ENCODE data around the gene EHD1. TPM values are rescaled to one million over a fixed set of nuclear protein-coding genes. Genes with fewer than 3 reads are reported as not detected.
A peak's percentile ranks its signal among the peaks of the same experiment; 100 is the strongest.
"Not testable (repeated sequence)": the region's sequence is repeated elsewhere in the genome, so short reads cannot be mapped to it uniquely, and the experiment has no call there.

EHD1 gene
- total RNA-seq, 5 donors from 2014 or later (not counting 1 experiment from before 2014, with no cell fraction given): 126 to 286 (median 269) TPM

- WGBS (ENCODE audit: insufficient coverage): 90% methylated on average over 3 of the region's 5 CpGs
- H3K9me3 ChIP-seq; ATAC-seq (replicated peaks in 1 of 4); H3K27ac ChIP-seq (ENCODE audit: low read length); H3K27me3 ChIP-seq (replicated peaks in 1 of 2; ENCODE audit: control insufficient read depth in 2 of 2, extremely low read depth in 1 of 2, insufficient read depth in 2 of 2, low read length in 1 of 2); H3K9me3 Mint-ChIP-seq; H3K36me3 Mint-ChIP-seq; H3K27me3 Mint-ChIP-seq; H3K4me3 ChIP-seq (ENCODE audit: control insufficient read depth in 1 of 2, extremely low read depth in 1 of 2, low read length in 1 of 2); H3K27ac Mint-ChIP-seq; H3K4me1 Mint-ChIP-seq; H3K4me1 ChIP-seq (ENCODE audit: control insufficient read depth in 1 of 2, extremely low read depth in 1 of 2, insufficient read depth in 2 of 2, low read length in 2 of 2); DNase-seq; H3K4me3 Mint-ChIP-seq; POLR2A ChIA-PET; H3K36me3 ChIP-seq (ENCODE audit: control insufficient read depth in 2 of 2, extremely low read depth in 1 of 2, insufficient read depth in 1 of 2, low read length in 1 of 2): not testable (repeated sequence)
- CTCF ChIA-PET: interaction anchor here (0.6 to 1.3 kb wide), 2 partner anchors 29 to 89 kb away, joined by 3 to 8 read pairs; partner anchors contain the start of gene CDC42BPG (in 1 of the 2)
These were observed 63.0 kb downstream of the EHD1 start for GRCh38 chr11:64815433-64815832.

DNA sequence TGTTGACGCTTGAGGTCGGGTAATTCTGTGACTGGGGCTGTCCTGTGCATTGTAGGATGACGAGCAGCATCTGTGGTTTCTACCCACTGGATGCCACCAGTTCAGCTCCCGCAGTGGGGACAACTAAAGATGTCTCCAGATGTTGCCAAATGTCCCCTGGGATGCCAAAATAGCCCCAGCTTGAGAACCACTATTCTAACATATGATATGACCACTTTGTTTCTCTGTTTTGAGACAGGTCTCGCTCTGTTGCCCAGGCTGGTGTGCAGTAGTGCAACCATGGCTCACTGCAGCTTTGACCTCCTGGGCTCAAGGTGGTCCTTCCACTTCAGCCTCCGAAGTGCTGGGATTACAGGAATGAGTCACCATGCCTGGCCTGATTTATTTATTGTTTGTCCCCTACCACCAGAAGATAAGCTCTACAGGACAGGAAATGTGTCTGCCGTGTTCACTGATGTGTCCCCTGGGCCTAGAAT is 63.7 kb downstream of the EHD1 start:
- H3K27me3 ChIP-seq (replicated peaks in 1 of 2; ENCODE audit: control insufficient read depth in 2 of 2, extremely low read depth in 1 of 2, insufficient read depth in 2 of 2, low read length in 1 of 2): no peaks in the 10 kb centered on the region
- Mint-ChIP-seq H3K9me3 (no peaks in the 10 kb centered on the region), H3K36me3 (no peaks in the 10 kb centered on the region), H3K27ac (peak overlapping the region in 1 of 2 donors; percentile 34), H3K27me3 (no peaks in the 10 kb centered on the region), H3K4me3 (no peak overlapping the region), H3K4me1 (peaks cover 9 to 13% (median 11%) of the 10 kb centered on the region in 3 donors)
- ATAC-seq (replicated peaks in 1 of 4) (no peak), DNase-seq (no peak)
- H3K4me3 ChIP-seq (ENCODE audit: control insufficient read depth in 1 of 2, extremely low read depth in 1 of 2, low read length in 1 of 2): no peak overlapping the region
- CTCF ChIA-PET: no interaction called here
- H3K4me1 ChIP-seq (ENCODE audit: control insufficient read depth in 1 of 2, extremely low read depth in 1 of 2, insufficient read depth in 2 of 2, low read length in 2 of 2): peaks cover 5 to 12% of the 10 kb centered on the region in 2 experiments
- H3K27ac ChIP-seq (ENCODE audit: low read length): no peak overlapping the region
- POLR2A ChIA-PET: no interaction called here
- 67% methylated on average over 6 of the region's 7 CpGs for WGBS (ENCODE audit: insufficient coverage)
- no peaks in the 10 kb centered on the region for H3K36me3 ChIP-seq (ENCODE audit: control insufficient read depth in 2 of 2, extremely low read depth in 1 of 2, insufficient read depth in 1 of 2, low read length in 1 of 2)
- H3K9me3 ChIP-seq: no peaks in the 10 kb centered on the region

DNA sequence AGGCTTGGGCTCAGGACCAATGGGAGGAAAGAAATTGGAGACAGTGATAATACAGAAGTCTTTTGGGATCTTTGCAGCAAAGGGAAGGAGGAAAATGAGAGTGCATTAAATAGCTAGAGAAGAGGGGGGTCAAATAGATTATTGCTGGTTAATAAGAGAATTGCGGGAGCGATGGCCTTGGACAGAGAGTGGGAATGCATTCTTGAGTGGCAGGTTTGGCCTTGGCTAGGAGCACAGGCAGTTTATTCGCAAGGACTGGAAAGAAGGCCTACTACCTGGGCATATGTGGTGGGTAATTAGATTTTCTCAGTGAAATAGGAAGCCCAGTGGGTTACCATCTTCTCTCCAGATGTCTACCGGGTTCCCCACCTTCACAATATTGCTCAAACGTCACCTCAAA is 64.6 kb downstream of the EHD1 start:
- Mint-ChIP-seq H3K4me1 (peaks cover 15 to 20% (median 18%) of the 10 kb centered on the region in 3 donors), H3K36me3 (no peaks in the 10 kb centered on the region), H3K27ac (no peak overlapping the region), H3K4me3 (no peak overlapping the region), H3K27me3 (no peaks in the 10 kb centered on the region), H3K9me3 (no peaks in the 10 kb centered on the region)
- no peak for DNase-seq
- Histone ChIP-seq H3K4me3 (ENCODE audit: control insufficient read depth in 1 of 2, extremely low read depth in 1 of 2, low read length in 1 of 2) (no peak overlapping the region), H3K9me3 (no peaks in the 10 kb centered on the region), H3K4me1 (ENCODE audit: control insufficient read depth in 1 of 2, extremely low read depth in 1 of 2, insufficient read depth in 2 of 2, low read length in 2 of 2) (peaks cover 5 to 22% of the 10 kb centered on the region in 2 experiments), H3K27ac (ENCODE audit: low read length) (no peak overlapping the region), H3K36me3 (ENCODE audit: control insufficient read depth in 2 of 2, extremely low read depth in 1 of 2, insufficient read depth in 1 of 2, low read length in 1 of 2) (no peaks in the 10 kb centered on the region), H3K27me3 (replicated peaks in 1 of 2; ENCODE audit: control insufficient read depth in 2 of 2, extremely low read depth in 1 of 2, insufficient read depth in 2 of 2, low read length in 1 of 2) (no peaks in the 10 kb centered on the region)
- WGBS (ENCODE audit: insufficient coverage): 95% methylated on average over 2 of the region's 5 CpGs
- POLR2A ChIA-PET: no interaction called here
- no peak for ATAC-seq (replicated peaks in 1 of 4)
- CTCF ChIA-PET: interaction anchor here in 1 of 2 donors (0.7 kb wide), 1 partner anchor 83 kb away, joined by 7 read pairs; no protein-coding TSS in a partner anchor

GRCh38 chr11:64810891-64811272 is 67.5 kb downstream of the EHD1 start:
- ATAC-seq (replicated peaks in 1 of 4) (peak; percentile 69 to 75 (median 72)), DNase-seq (peak in 30 of 35 experiments; percentile 41 to 76 (median 62))
- Mint-ChIP-seq H3K4me1 (peaks cover 27 to 31% (median 28%) of the 10 kb centered on the region in 3 donors), H3K27ac (peak overlapping the region; percentile 93 to 97), H3K36me3 (peaks cover 14% of the 10 kb centered on the region), H3K9me3 (no peaks in the 10 kb centered on the region), H3K27me3 (no peaks in the 10 kb centered on the region), H3K4me3 (peak overlapping the region; percentile 93 to 98 (median 94))
- POLR2A ChIA-PET: interaction anchor here in 1 of 2 donors (1.0 kb wide), 1 partner anchor 32 kb away, joined by 5 read pairs; the partner anchor contains the start of gene SF1
- CTCF ChIA-PET: interaction anchor here in 1 of 2 donors (0.5 to 1.3 kb wide), 6 partner anchors 32 to 1449 kb away, joined by 3 to 6 read pairs (median 3); partner anchors contain the start of genes CDC42BPG and SF1
- WGBS (ENCODE audit: insufficient coverage): 0% methylated on average over 7 of the region's 17 CpGs
- peaks cover 0 to 15% of the 10 kb centered on the region in 2 donors for H3K36me3 ChIP-seq (ENCODE audit: control insufficient read depth in 2 of 2, extremely low read depth in 1 of 2, insufficient read depth in 1 of 2, low read length in 1 of 2)
- peaks cover 5 to 23% of the 10 kb centered on the region in 2 experiments for H3K4me1 ChIP-seq (ENCODE audit: control insufficient read depth in 1 of 2, extremely low read depth in 1 of 2, insufficient read depth in 2 of 2, low read length in 2 of 2)
- no peaks in the 10 kb centered on the region for H3K9me3 ChIP-seq
- H3K4me3 ChIP-seq (ENCODE audit: control insufficient read depth in 1 of 2, extremely low read depth in 1 of 2, low read length in 1 of 2): peak overlapping the region; percentile 71 to 89
- peak overlapping the region; percentile 84 for H3K27ac ChIP-seq (ENCODE audit: low read length)
- H3K27me3 ChIP-seq (replicated peaks in 1 of 2; ENCODE audit: control insufficient read depth in 2 of 2, extremely low read depth in 1 of 2, insufficient read depth in 2 of 2, low read length in 1 of 2): no peaks in the 10 kb centered on the region

- Mint-ChIP-seq H3K27me3 (no peaks in the 10 kb centered on the region), H3K4me3 (peak within 1 kb of the TSS; percentile 93 to 98 (median 94)), H3K4me1 (peaks cover 27 to 31% (median 28%) of the 10 kb centered on the region in 3 donors)
These were observed 68.0 kb downstream of the EHD1 start, which contains the start of gene MEN1 for GRCh38 chr11:64810271-64810890. MEN1 (minus strand) TSS chr11:64810551; CDS start chr11:64810109, 442 bp downstream.

DNA sequence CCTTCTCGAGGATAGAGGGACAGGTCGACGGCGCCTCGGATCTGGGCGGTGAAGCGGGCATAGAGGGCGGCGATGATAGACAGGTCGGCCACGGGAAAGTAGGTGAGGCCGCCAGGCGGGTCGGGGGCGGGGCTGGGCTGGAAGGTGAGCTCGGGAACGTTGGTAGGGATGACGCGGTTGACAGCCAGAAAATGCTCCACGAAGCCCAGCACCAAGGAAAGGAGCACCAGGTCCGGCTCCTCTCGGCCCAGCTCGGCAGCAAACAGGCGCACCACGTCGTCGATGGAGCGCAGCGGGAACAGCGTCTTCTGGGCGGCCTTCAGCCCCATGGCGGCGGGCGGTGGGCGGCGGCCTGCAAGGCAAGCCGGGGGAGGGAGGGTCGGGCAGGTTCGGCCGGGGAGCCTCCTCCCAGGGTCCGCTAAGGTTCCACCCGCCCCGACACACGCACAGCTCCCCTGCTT is 68.6 kb downstream of the EHD1 start:
- H3K27ac Mint-ChIP-seq: peak overlapping the region; percentile 93 to 97
- POLR2A ChIA-PET: interaction anchor here (0.6 to 1.1 kb wide), 4 partner anchors 15 to 689 kb away, joined by 5 to 9 read pairs (median 8); partner anchors contain the start of gene MALAT1 (in 1 of the 2)
- peak in 1 of 35 experiments; percentile 34 for DNase-seq
- peak; percentile 8 to 24 (median 18) for ATAC-seq (replicated peaks in 1 of 4)
- H3K4me1 Mint-ChIP-seq: peaks cover 27 to 31% (median 28%) of the 10 kb centered on the region in 3 donors
- Histone ChIP-seq H3K4me3 (ENCODE audit: control insufficient read depth in 1 of 2, extremely low read depth in 1 of 2, low read length in 1 of 2) (peak overlapping the region; percentile 71 to 89), H3K36me3 (ENCODE audit: control insufficient read depth in 2 of 2, extremely low read depth in 1 of 2, insufficient read depth in 1 of 2, low read length in 1 of 2) (peaks cover 6 to 26% of the 10 kb centered on the region in 2 donors), H3K27me3 (replicated peaks in 1 of 2; ENCODE audit: control insufficient read depth in 2 of 2, extremely low read depth in 1 of 2, insufficient read depth in 2 of 2, low read length in 1 of 2) (no peaks in the 10 kb centered on the region), H3K27ac (ENCODE audit: low read length) (peak overlapping the region; percentile 84), H3K4me1 (ENCODE audit: control insufficient read depth in 1 of 2, extremely low read depth in 1 of 2, insufficient read depth in 2 of 2, low read length in 2 of 2) (peaks cover 5 to 23% of the 10 kb centered on the region in 2 experiments), H3K9me3 (no peaks in the 10 kb centered on the region)
- H3K4me3 Mint-ChIP-seq: peak overlapping the region; percentile 93 to 98 (median 94)
- H3K36me3 Mint-ChIP-seq: peaks cover 18% of the 10 kb centered on the region
- 7% methylated on average over 44 of the region's 44 CpGs for WGBS (ENCODE audit: insufficient coverage)
- no peaks in the 10 kb centered on the region for H3K9me3 Mint-ChIP-seq
- CTCF ChIA-PET: interaction anchor here (0.6 to 0.7 kb wide), 3 partner anchors 10 to 25 kb away, joined by 3 read pairs; no protein-coding TSS in a partner anchor
- no peaks in the 10 kb centered on the region for H3K27me3 Mint-ChIP-seq

More at GRCh38 chr11:64810271-64810890, 68.0 kb downstream of the EHD1 start, which contains the start of gene MEN1:
- POLR2A ChIA-PET: interaction anchor here in 1 of 2 donors (0.8 to 1.0 kb wide), 2 partner anchors 32 to 36 kb away, joined by 5 to 7 read pairs; partner anchors contain the start of gene SF1
- H3K36me3 Mint-ChIP-seq: peaks cover 18% of the 10 kb centered on the region
- CTCF ChIA-PET: interaction anchor here in 1 of 2 donors (0.6 to 1.3 kb wide), 7 partner anchors 18 to 659 kb away, joined by 3 to 6 read pairs (median 3); partner anchors contain the start of genes CDC42BPG and SF1
- Histone ChIP-seq H3K27me3 (replicated peaks in 1 of 2; ENCODE audit: control insufficient read depth in 2 of 2, extremely low read depth in 1 of 2, insufficient read depth in 2 of 2, low read length in 1 of 2) (no peaks in the 10 kb centered on the region), H3K9me3 (no peaks in the 10 kb centered on the region), H3K36me3 (ENCODE audit: control insufficient read depth in 2 of 2, extremely low read depth in 1 of 2, insufficient read depth in 1 of 2, low read length in 1 of 2) (peaks cover under 1 to 20% of the 10 kb centered on the region in 2 donors), H3K4me3 (ENCODE audit: control insufficient read depth in 1 of 2, extremely low read depth in 1 of 2, low read length in 1 of 2) (peak within 1 kb of the TSS; percentile 71 to 89), H3K4me1 (ENCODE audit: control insufficient read depth in 1 of 2, extremely low read depth in 1 of 2, insufficient read depth in 2 of 2, low read length in 2 of 2) (peaks cover 5 to 23% of the 10 kb centered on the region in 2 experiments), H3K27ac (ENCODE audit: low read length) (peak within 1 kb of the TSS; percentile 84)
- ATAC-seq (replicated peaks in 1 of 4) (peak; percentile 89 to 91 (median 90)), DNase-seq (peak; percentile 47 to 84 (median 71))
- H3K27ac Mint-ChIP-seq: peak within 1 kb of the TSS; percentile 93 to 97
- no peaks in the 10 kb centered on the region for H3K9me3 Mint-ChIP-seq
- WGBS (ENCODE audit: insufficient coverage): under 1% methylated on average over 39 of the region's 46 CpGs

All from T-cell (primary cell).